Measurements from ENCODE around the gene VPS37D. TPM values are rescaled to one million over a fixed set of nuclear protein-coding genes. Genes with fewer than 3 reads are reported as not detected.

VPS37D gene
- total RNA-seq, 1 experiment from 2014 or later: 0.85 TPM

GRCh38 chr7:73702226-73702625, 34.6 kb downstream of the VPS37D start:
- H2AK5ac ChIP-seq (ENCODE audit: insufficient read length, low read length): no peak overlapping the region
- Mint-ChIP-seq H3K27ac (peak overlapping the region in 1 of 3 experiments; percentile 31; a peak in 2 of 7 replicates), H3K4me1 (peaks cover 9 to 38% of the 10 kb centered on the region in 2 experiments), H3K27me3 (ENCODE audit: low read depth) (peaks cover 2% of the 10 kb centered on the region), H3K36me3 (ENCODE audit: insufficient read depth in 1 of 3, low read depth in 3 of 3) (peaks cover 20 to 40% (median 33%) of the 10 kb centered on the region in 3 experiments), H3K4me3 (no peak overlapping the region; a peak in 1 of 5 replicates), H3K9me3 (no peaks in the 10 kb centered on the region)
- H3K23ac ChIP-seq (ENCODE audit: insufficient read length, low read depth, low read length): no peak overlapping the region
- no peak for TF ChIP-seq CTCF (conservative IDR thresholded peaks at IDR 0.05)
- no peak overlapping the region for H3K18ac ChIP-seq (ENCODE audit: insufficient read length, low read depth, low read length)
- no peaks in the 10 kb centered on the region for H3K79me2 ChIP-seq (ENCODE audit: insufficient read depth, low read length)
- no peak overlapping the region for H3K4ac ChIP-seq (ENCODE audit: low read depth, low read length)
- no peak overlapping the region for H2BK120ac ChIP-seq (ENCODE audit: low read depth, low read length, poor library complexity, severe bottlenecking)
- H2BK15ac ChIP-seq (ENCODE audit: low read depth, low read length): no peak overlapping the region
- no peak overlapping the region for H2BK20ac ChIP-seq (ENCODE audit: low read depth, low read length, poor library complexity, severe bottlenecking)
- H3K9ac ChIP-seq (ENCODE audit: extremely low read depth, insufficient read length, low read length): no peak overlapping the region
- no CpG with 5 or more reads among the region's 8 CpGs for WGBS (ENCODE audit: extremely low coverage, insufficient read length, low lambda C conversion rate)
- H2AFZ ChIP-seq (ENCODE audit: low read length): no peak overlapping the region
- no peak overlapping the region for H3K4me2 ChIP-seq (ENCODE audit: insufficient read depth, insufficient read length, low read length)
- H3K9me3 ChIP-seq (ENCODE audit: control insufficient read depth, low read depth, low read length): no peaks in the 10 kb centered on the region
- no peak overlapping the region for H4K8ac ChIP-seq (replicated peaks; ENCODE audit: insufficient read length, low read depth, low read length)
- H2BK12ac ChIP-seq (ENCODE audit: insufficient read length, low read depth, low read length): no peak overlapping the region
- no peak overlapping the region for H3K27ac ChIP-seq (ENCODE audit: insufficient read length, low read depth, low read length)
- H3K23me2 ChIP-seq (ENCODE audit: insufficient read length, low read depth, low read length, poor library complexity, severe bottlenecking): peaks cover 2% of the 10 kb centered on the region
- H3K79me1 ChIP-seq (ENCODE audit: insufficient read depth, low read depth, low read length, poor library complexity, severe bottlenecking): no peaks in the 10 kb centered on the region
- no peaks in the 10 kb centered on the region; the same call in 1 of the 2 replicates for H3K4me1 ChIP-seq (ENCODE audit: insufficient read depth, low read length)
- no peak for DNase-seq
- H3K14ac ChIP-seq (ENCODE audit: insufficient read depth, low read length): no peak overlapping the region
- no peak overlapping the region for H3T11ph ChIP-seq (ENCODE audit: low read length)
- no peaks in the 10 kb centered on the region for H4K20me1 ChIP-seq (ENCODE audit: control insufficient read depth, insufficient read depth, insufficient read length)
- no peak overlapping the region for H2BK5ac ChIP-seq (ENCODE audit: insufficient read length, low read length)
- no peaks in the 10 kb centered on the region for H3K27me3 ChIP-seq (ENCODE audit: insufficient read depth, low read length)
- no peak overlapping the region for H4K5ac ChIP-seq (ENCODE audit: insufficient read length, low read depth, low read length)
- no peak overlapping the region for H3K56ac ChIP-seq (ENCODE audit: insufficient read length, low read depth, low read length)
- H4K91ac ChIP-seq (ENCODE audit: insufficient read length, low read depth, low read length): no peak overlapping the region

Data from H9 (cell line).